Measurements from ENCODE around the gene FAM234B.

FAM234B gene

GRCh38 chr12:13044002-13044905 is at the start of gene FAM234B:
TSS of gene FAM234B (plus strand) at chr12:13044381. CDS start at chr12:13044404, 23 bp downstream.
- DNase-seq, result no peak

GRCh38 chr12:12995088-12995487 is 49.1 kb upstream of the FAM234B start:
- DNase-seq, result no peak

GRCh38 chr12:12996209-12996608 is 48.0 kb upstream of the FAM234B start:
- no peak for DNase-seq

GRCh38 chr12:12997156-12997555 is 47.0 kb upstream of the FAM234B start:
- DNase-seq, result no peak

- no peak for DNase-seq
These were observed 46.4 kb upstream of the FAM234B start for GRCh38 chr12:12997734-12998133.

- DNase-seq, result no peak
These were observed 45.9 kb upstream of the FAM234B start for GRCh38 chr12:12998248-12998647.

- DNase-seq, result no peak
These were observed 44.8 kb upstream of the FAM234B start for GRCh38 chr12:12999271-12999958.

GRCh38 chr12:12999959-13000615 is 44.1 kb upstream of the FAM234B start, which contains the start of gene HEBP1:
TSS of gene HEBP1 (minus strand) at chr12:13000265. CDS start at chr12:13000114, 151 bp downstream.
- DNase-seq, result peak; percentile 71

GRCh38 chr12:13000616-13000924 is 43.6 kb upstream of the FAM234B start:
- DNase-seq, result no peak

- peak; percentile 41 for DNase-seq
These were observed 43.0 kb upstream of the FAM234B start for GRCh38 chr12:13000925-13001774.

- DNase-seq, result no peak
These were observed 42.5 kb upstream of the FAM234B start for GRCh38 chr12:13001775-13002040.

GRCh38 chr12:13002301-13003097 is 41.7 kb upstream of the FAM234B start:
- DNase-seq, result no peak

- DNase-seq, result no peak
These were observed 39.8 kb upstream of the FAM234B start for GRCh38 chr12:13004361-13004760.

- DNase-seq, result no peak
These were observed 39.2 kb upstream of the FAM234B start for GRCh38 chr12:13004986-13005385.

- DNase-seq, result no peak
These were observed 38.5 kb upstream of the FAM234B start for GRCh38 chr12:13005649-13006048.

GRCh38 chr12:13007496-13008233 is 36.5 kb upstream of the FAM234B start:
- no peak for DNase-seq

GRCh38 chr12:13008741-13009380 is 35.3 kb upstream of the FAM234B start:
- no peak for DNase-seq

- no peak for DNase-seq
These were observed 33.1 kb upstream of the FAM234B start for GRCh38 chr12:13011098-13011497.

- DNase-seq, result no peak
These were observed 21.3 kb upstream of the FAM234B start for GRCh38 chr12:13022851-13023271.

- no peak for DNase-seq
These were observed 20.2 kb upstream of the FAM234B start for GRCh38 chr12:13023811-13024530.
